A673 (cell line): Measurements from ENCODE around the gene KBTBD13. TPM values are rescaled to one million over a fixed set of nuclear protein-coding genes. Genes with fewer than 3 reads are reported as not detected.

Experiments used
- Bru-seq: library from RNA; stranded (reverse); fragments of 400-500 nt; gene quantifications from one replicate; lab custom pipeline; 2021; lab: Mats Ljungman, UMichigan
- BruChase-seq, 2 experiments: library from RNA; stranded (reverse); fragments of 400-500 nt; gene quantifications; one replicate each; lab custom pipeline; 2021; lab: Mats Ljungman, UMichigan
- BruUV-seq: library from RNA; stranded (reverse); fragments of 400-500 nt; replicated peaks from 2 replicates; lab custom pipeline; 2021; lab: Mats Ljungman, UMichigan
- CTCF ChIA-PET: fragments of 300-600 bp; sonication (Branson Sonifier 250); formaldehyde crosslinking; loops from one replicate; lab custom pipeline; 2022; ENCODE audit warnings: antibody characterized with exemption; lab: Charles Lee
- POLR2A ChIA-PET: fragments of 300-600 bp; sonication (Branson Sonifier 250); formaldehyde crosslinking; loops from one replicate; lab custom pipeline; 2022; ENCODE audit warnings: antibody characterized with exemption; ENCODE audit not compliant: low non-redundant PET; lab: Charles Lee
- DNase-seq: peaks from one replicate; pipeline ENCODE4 v3.0.0-alpha.2; 2015; ENCODE audit warnings: low spot score
- H3K27ac ChIP-seq: fragments of 200-600 bp; sonication (generic); 2 replicates; pipeline ENCODE4 v1.5.1; 2016; ENCODE audit warnings: mixed run types, low read depth, mild to moderate bottlenecking, mixed read lengths, antibody characterized with exemption, low read length; ENCODE audit not compliant: poor library complexity, severe bottlenecking
- H3K27me3 ChIP-seq: fragments of 200-600 bp; sonication (generic); replicated peaks from 2 replicates; pipeline ENCODE4 v1.6.1; 2017; ENCODE audit warnings: mixed run types, low read depth, mild to moderate bottlenecking, mixed read lengths, antibody characterized with exemption, low read length; ENCODE audit not compliant: insufficient read depth, poor library complexity
- H3K36me3 ChIP-seq: fragments of 200-600 bp; sonication (generic); 2 replicates; pipeline ENCODE4 v1.6.1; 2016; ENCODE audit warnings: mixed run types, mild to moderate bottlenecking, mixed read lengths, antibody characterized with exemption, low read length; ENCODE audit not compliant: insufficient read depth, poor library complexity, severe bottlenecking
- H3K4me1 ChIP-seq: fragments of 200-600 bp; sonication (generic); 2 replicates; pipeline ENCODE4 v1.6.1; 2017; ENCODE audit warnings: mixed run types, mild to moderate bottlenecking, mixed read lengths, antibody characterized with exemption, low read length; ENCODE audit not compliant: insufficient read depth, poor library complexity, severe bottlenecking
- H3K4me3 ChIP-seq: fragments of 200-600 bp; sonication (generic); 2 replicates; pipeline ENCODE4 v1.5.1; 2016; ENCODE audit warnings: low read depth, mixed run types, mild to moderate bottlenecking, mixed read lengths, low read length; ENCODE audit not compliant: poor library complexity, severe bottlenecking
- H3K9me3 ChIP-seq: fragments of 200-600 bp; sonication (generic); 2 replicates; pipeline ENCODE4 v1.6.1; 2016; ENCODE audit warnings: mixed run types, low read depth, mild to moderate bottlenecking, mixed read lengths, antibody characterized with exemption, low read length; ENCODE audit not compliant: poor library complexity, severe bottlenecking
- EZH2 ChIP-seq: fragments of 200-600 bp; sonication (generic); IDR thresholded peaks from 2 replicates; pipeline ENCODE4 v1.6.1; 2017; ENCODE audit warnings: borderline replicate concordance, low read depth, mild to moderate bottlenecking, mixed read lengths, antibody characterized with exemption, low read length; ENCODE audit not compliant: poor library complexity, severe bottlenecking
- intact Hi-C: fragments of 100-400 bp; cut with micrococcal nuclease; formaldehyde crosslinking; loops from one replicate; pipeline ENCODE4 v1.10.0; 2022; ENCODE audit not compliant: unreplicated experiment
- long read RNA-seq: library from polyadenylated mRNA; stranded (forward); transcript quantifications from one replicate; pipeline ENCODE4 v2.0.0, GENCODE V29; 2022
- total RNA-seq: library from RNA; stranded (reverse); gene quantifications from 2 replicates; pipeline ENCODE4 v1.2.3, GENCODE V29; 2021
- TF ChIP-seq, protein P1 (sequence below): fragments of 300-800, 200-600 bp; sonication (generic); conservative IDR thresholded peaks from 2 replicates; pipeline ENCODE4 v1.5.1; 2017; ENCODE audit warnings: low read depth, mild to moderate bottlenecking, antibody characterized with exemption, low read length, moderate library complexity, mixed read lengths

The KBTBD13 gene
- total RNA-seq (not detected in 2 replicates), Bru-seq, nascent RNA (percentile 21 among the genes with signal in this experiment), BruChase-seq, experiment 1, labeled RNA remaining after a 2-hour chase (not detected), BruChase-seq, experiment 2, labeled RNA remaining after a 6-hour chase (not detected)
- long read RNA-seq: 0 reads

DNA sequence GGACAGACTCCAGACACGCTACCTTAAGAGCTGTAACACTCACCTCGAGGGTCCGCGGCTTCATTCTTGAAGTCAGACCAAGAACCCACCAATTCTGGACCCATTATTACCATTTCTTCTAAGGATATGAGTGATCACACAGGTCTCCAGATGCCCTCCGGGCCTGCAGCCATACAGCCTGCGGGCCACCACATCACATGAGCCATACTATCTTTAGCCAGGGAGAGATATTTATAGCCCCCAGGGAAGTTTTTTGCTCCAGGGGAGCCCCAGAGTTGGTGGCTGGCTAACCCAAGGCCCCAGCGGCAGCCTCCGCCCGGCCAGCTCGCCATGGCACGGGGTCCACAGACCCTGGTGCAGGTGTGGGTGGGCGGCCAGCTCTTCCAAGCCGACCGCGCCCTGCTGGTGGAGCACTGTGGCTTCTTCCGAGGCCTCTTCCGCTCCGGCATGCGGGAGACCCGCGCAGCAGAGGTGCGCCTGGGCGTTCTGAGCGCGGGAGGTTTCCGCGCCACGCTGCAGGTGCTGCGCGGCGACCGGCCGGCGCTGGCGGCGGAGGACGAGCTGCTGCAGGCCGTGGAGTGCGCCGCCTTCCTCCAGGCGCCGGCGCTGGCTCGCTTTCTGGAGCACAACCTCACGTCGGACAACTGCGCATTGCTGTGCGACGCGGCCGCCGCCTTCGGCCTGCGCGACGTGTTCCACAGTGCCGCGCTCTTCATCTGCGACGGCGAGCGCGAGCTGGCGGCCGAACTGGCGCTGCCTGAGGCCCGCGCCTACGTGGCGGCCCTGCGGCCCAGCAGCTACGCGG is at the start of gene KBTBD13:
Gene KBTBD13 (plus strand): TSS at position 261 of the 805 bp plus-strand sequence. CDS start 70 bp downstream, at position 331.
- Histone ChIP-seq H3K36me3 (no peaks in the 10 kb centered on the region), H3K4me1 (no peaks in the 10 kb centered on the region), H3K27me3 (no peaks in the 10 kb centered on the region), H3K4me3 (no peak within 1 kb of the TSS), H3K9me3 (no peaks in the 10 kb centered on the region), H3K27ac (no peak within 1 kb of the TSS)
- ChIA-PET CTCF (no interaction called here), POLR2A (no interaction called here)
- no peak for DNase-seq
- intact Hi-C loops: no loop called here
- TF ChIP-seq EZH2: no peak
- TF ChIP-seq, protein P1, sequence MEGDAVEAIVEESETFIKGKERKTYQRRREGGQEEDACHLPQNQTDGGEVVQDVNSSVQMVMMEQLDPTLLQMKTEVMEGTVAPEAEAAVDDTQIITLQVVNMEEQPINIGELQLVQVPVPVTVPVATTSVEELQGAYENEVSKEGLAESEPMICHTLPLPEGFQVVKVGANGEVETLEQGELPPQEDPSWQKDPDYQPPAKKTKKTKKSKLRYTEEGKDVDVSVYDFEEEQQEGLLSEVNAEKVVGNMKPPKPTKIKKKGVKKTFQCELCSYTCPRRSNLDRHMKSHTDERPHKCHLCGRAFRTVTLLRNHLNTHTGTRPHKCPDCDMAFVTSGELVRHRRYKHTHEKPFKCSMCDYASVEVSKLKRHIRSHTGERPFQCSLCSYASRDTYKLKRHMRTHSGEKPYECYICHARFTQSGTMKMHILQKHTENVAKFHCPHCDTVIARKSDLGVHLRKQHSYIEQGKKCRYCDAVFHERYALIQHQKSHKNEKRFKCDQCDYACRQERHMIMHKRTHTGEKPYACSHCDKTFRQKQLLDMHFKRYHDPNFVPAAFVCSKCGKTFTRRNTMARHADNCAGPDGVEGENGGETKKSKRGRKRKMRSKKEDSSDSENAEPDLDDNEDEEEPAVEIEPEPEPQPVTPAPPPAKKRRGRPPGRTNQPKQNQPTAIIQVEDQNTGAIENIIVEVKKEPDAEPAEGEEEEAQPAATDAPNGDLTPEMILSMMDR: no peak
- BruUV-seq: no TSS peak

DNA sequence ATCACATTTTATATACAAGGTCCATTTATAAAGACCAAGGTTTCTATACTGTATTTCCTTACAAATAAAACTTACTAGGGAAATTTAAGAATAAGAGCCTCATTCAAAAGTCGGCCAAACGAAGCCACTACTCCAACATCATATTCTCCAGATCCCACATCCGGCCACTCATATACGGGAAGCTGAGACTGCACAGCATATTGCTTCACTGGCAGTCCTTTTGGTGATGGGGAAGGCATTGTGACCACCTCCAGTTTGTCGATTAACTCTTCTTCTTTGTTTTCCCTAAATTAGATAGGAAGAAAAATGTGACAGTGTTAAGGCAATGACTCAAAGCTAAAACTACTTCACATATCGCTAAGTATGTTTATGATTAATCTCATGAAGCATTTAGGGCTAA is 49.8 kb upstream of the KBTBD13 start:
- intact Hi-C loops: loop anchor here (10.0 kb wide), 1 partner anchor 292 kb away; no protein-coding TSS in a partner anchor
- ChIA-PET POLR2A (no interaction called here), CTCF (interaction anchor here (0.7 kb wide), 1 partner anchor 75 kb away, joined by 3 read pairs; no protein-coding TSS in a partner anchor)
- H3K4me1 ChIP-seq: peaks cover 3% of the 10 kb centered on the region
- H3K9me3 ChIP-seq: no peaks in the 10 kb centered on the region
- H3K27ac ChIP-seq: no peak overlapping the region
- no TSS peak for BruUV-seq
- no peak overlapping the region for H3K4me3 ChIP-seq
- DNase-seq: no peak
- peaks cover 12% of the 10 kb centered on the region for H3K36me3 ChIP-seq
- H3K27me3 ChIP-seq: no peaks in the 10 kb centered on the region
- TF ChIP-seq, protein P1: no peak

DNA sequence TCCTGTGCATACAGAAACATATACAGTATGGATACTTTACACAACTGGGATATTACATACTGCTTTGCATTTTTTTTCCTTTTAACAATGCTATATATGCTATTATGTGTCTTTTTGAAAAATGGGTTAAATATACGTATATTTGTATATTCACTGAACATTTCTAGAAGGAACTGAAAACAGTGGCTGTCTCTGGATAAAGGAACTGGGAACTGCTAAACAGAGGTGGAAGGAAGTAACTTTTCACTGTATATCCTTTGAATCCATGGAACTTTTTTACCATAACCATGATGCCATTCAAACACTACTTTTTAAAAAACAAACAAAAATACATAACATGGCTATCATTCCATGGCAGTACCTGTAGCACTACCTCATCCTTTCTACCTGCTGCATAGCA is 49.0 kb upstream of the KBTBD13 start:
- ChIA-PET CTCF (no interaction called here), POLR2A (no interaction called here)
- no peaks in the 10 kb centered on the region for H3K9me3 ChIP-seq
- peak overlapping the region; percentile 75 for H3K4me3 ChIP-seq
- DNase-seq: no peak
- H3K36me3 ChIP-seq: peaks cover 12% of the 10 kb centered on the region
- intact Hi-C loops: loop anchor here (10.0 kb wide), 1 partner anchor 293 kb away; no protein-coding TSS in a partner anchor
- no peaks in the 10 kb centered on the region for H3K27me3 ChIP-seq
- H3K4me1 ChIP-seq: peaks cover 3% of the 10 kb centered on the region
- TF ChIP-seq, protein P1: no peak
- TF ChIP-seq EZH2: no peak
- BruUV-seq: no TSS peak
- no peak overlapping the region for H3K27ac ChIP-seq
